HEK293T (cell line): ENCODE results near the gene BLVRA.
A peak's percentile ranks its signal among the peaks of the same experiment; 100 is the strongest.
"Not testable (repeated sequence)": the region's sequence is repeated elsewhere in the genome, so short reads cannot be mapped to it uniquely, and the experiment has no call there.

Experiments used
- CTCF ChIA-PET: fragments of 350-600 bp; formaldehyde crosslinking; extraction: SDS; loops from one replicate; lab custom pipeline; 2021; ENCODE audit warnings: antibody characterized with exemption, inconsistent platforms; lab: Yijun Ruan, JAX
- POLR2A ChIA-PET: fragments of 350-600 bp; formaldehyde crosslinking; extraction: SDS; loops from one replicate; lab custom pipeline; 2020; ENCODE audit warnings: antibody characterized with exemption, inconsistent platforms; lab: Yijun Ruan, JAX
- DNase-seq: peaks from one replicate; pipeline ENCODE4 v3.0.0; 2012; ENCODE audit warnings: mixed read lengths; ENCODE audit errors: extremely low spot score
- ARNT ChIP-seq: fragments of 450-650 bp; IDR thresholded peaks from 2 replicates; pipeline ENCODE4 v1.6.1; 2017; ENCODE audit warnings: mild to moderate bottlenecking
- BHLHE40 ChIP-seq: fragments of 450-650 bp; IDR thresholded peaks from 2 replicates; pipeline ENCODE4 v1.6.1; 2016; ENCODE audit warnings: mild to moderate bottlenecking, moderate library complexity, borderline replicate concordance
- CTBP1 ChIP-seq: fragments of 450-650 bp; IDR thresholded peaks from 2 replicates; pipeline ENCODE4 v1.6.1; 2016; ENCODE audit warnings: borderline replicate concordance
- ELF4 ChIP-seq: fragments of 450-650 bp; IDR thresholded peaks from 2 replicates; pipeline ENCODE4 v1.6.1; 2017; ENCODE audit warnings: antibody characterized with exemption
- FOXA1 ChIP-seq: fragments of 450-650 bp; IDR thresholded peaks from 2 replicates; pipeline ENCODE4 v1.6.1; 2016; ENCODE audit warnings: mild to moderate bottlenecking
- FOXK2 ChIP-seq: fragments of 450-650 bp; IDR thresholded peaks from 2 replicates; pipeline ENCODE4 v1.6.1; 2016; ENCODE audit warnings: mild to moderate bottlenecking
- FOXM1 ChIP-seq: fragments of 450-650 bp; IDR thresholded peaks from 2 replicates; pipeline ENCODE4 v1.6.1; 2017; ENCODE audit warnings: mild to moderate bottlenecking, borderline replicate concordance
- HDGF ChIP-seq: fragments of 450-650 bp; IDR thresholded peaks from 2 replicates; pipeline ENCODE4 v1.6.1; 2017; ENCODE audit warnings: antibody characterized with exemption, borderline replicate concordance
- L3MBTL2 ChIP-seq: fragments of 450-650 bp; conservative IDR thresholded peaks from 2 replicates; pipeline ENCODE4 v1.6.1; 2016; ENCODE audit warnings: mild to moderate bottlenecking
- LEF1 ChIP-seq: fragments of 450-650 bp; IDR thresholded peaks from 2 replicates; pipeline ENCODE4 v1.6.1; 2017; ENCODE audit warnings: mild to moderate bottlenecking, borderline replicate concordance
- NFRKB ChIP-seq: fragments of 450-650 bp; IDR thresholded peaks from 2 replicates; pipeline ENCODE4 v1.6.1; 2016; ENCODE audit warnings: mild to moderate bottlenecking, moderate library complexity
- PKNOX1 ChIP-seq: fragments of 450-650 bp; IDR thresholded peaks from 2 replicates; pipeline ENCODE4 v1.6.1; 2016
- SP1 ChIP-seq: fragments of 450-650 bp; IDR thresholded peaks from 2 replicates; pipeline ENCODE4 v1.6.1; 2017
- SUZ12 ChIP-seq: fragments of 450-650 bp; IDR thresholded peaks from 2 replicates; pipeline ENCODE4 v1.6.1; 2016; ENCODE audit warnings: mild to moderate bottlenecking
- TARDBP ChIP-seq: fragments of 450-650 bp; IDR thresholded peaks from 2 replicates; pipeline ENCODE4 v1.6.1; 2016
- ZNF384 ChIP-seq: fragments of 450-650 bp; IDR thresholded peaks from 2 replicates; pipeline ENCODE4 v1.6.1; 2016

Gene BLVRA

GRCh38 chr7:43823425-43823824 lies 64.9 kb downstream of the BLVRA start:
- ChIA-PET POLR2A (interaction anchor here (0.9 kb wide), 1 partner anchor 15 kb away, joined by 3 read pairs; no protein-coding TSS in a partner anchor), CTCF (interaction anchor here (1.4 kb wide), 1 partner anchor 241 kb away, joined by 4 read pairs; the partner anchor contains the start of gene STK17A)
- not testable (repeated sequence) for DNase-seq
- peak; percentile 87 for TF ChIP-seq PKNOX1

- TF ChIP-seq HDGF = no peak
- no peak for TF ChIP-seq TARDBP
- TF ChIP-seq FOXM1 = no peak
- TF ChIP-seq LEF1 = no peak
- TF ChIP-seq SP1 = no peak
- TF ChIP-seq PKNOX1 = no peak
- TF ChIP-seq BHLHE40 = no peak
- TF ChIP-seq ARNT = no peak
- no peak for TF ChIP-seq ZNF384
- TF ChIP-seq CTBP1 = no peak
- no peak for TF ChIP-seq FOXK2
- no peak for TF ChIP-seq L3MBTL2
- no peak for TF ChIP-seq SUZ12
- TF ChIP-seq NFRKB = no peak
- TF ChIP-seq FOXA1 = no peak
- TF ChIP-seq ELF4 = no peak
- peak; percentile 30 for DNase-seq
- POLR2A ChIA-PET = interaction anchor here (0.9 kb wide), 1 partner anchor 14 kb away, joined by 3 read pairs; no protein-coding TSS in a partner anchor
- CTCF ChIA-PET = interaction anchor here (0.7 to 1.4 kb wide), 3 partner anchors 13 to 241 kb away, joined by 4 read pairs; partner anchors contain the start of gene STK17A
Measured at GRCh38 chr7:43823941-43824340, 65.5 kb downstream of the BLVRA start.

- ChIA-PET POLR2A (interaction anchor here (1.9 kb wide), 1 partner anchor 95 kb away, joined by 6 read pairs; the partner anchor contains the start of gene COA1), CTCF (interaction anchor here (0.7 to 1.4 kb wide), 3 partner anchors 14 to 242 kb away, joined by 4 read pairs; partner anchors contain the start of gene STK17A)
- DNase-seq = not testable (repeated sequence)
Measured at GRCh38 chr7:43824513-43824912, 66.0 kb downstream of the BLVRA start.

GRCh38 chr7:43824963-43825362 lies 66.5 kb downstream of the BLVRA start:
- DNase-seq = no peak
- POLR2A ChIA-PET = interaction anchor here (0.9 to 1.9 kb wide), 2 partner anchors 95 to 242 kb away, joined by 3 to 6 read pairs; partner anchors contain the start of genes COA1 and STK17A
- CTCF ChIA-PET = interaction anchor here (1.5 kb wide), 1 partner anchor 13 kb away, joined by 8 read pairs; no protein-coding TSS in a partner anchor
- no peak for TF ChIP-seq TARDBP
- TF ChIP-seq SUZ12 = no peak
- no peak for TF ChIP-seq FOXM1
- no peak for TF ChIP-seq HDGF
- no peak for TF ChIP-seq ZNF384
- TF ChIP-seq LEF1 = no peak
- TF ChIP-seq ARNT = no peak
- TF ChIP-seq L3MBTL2 = no peak
- no peak for TF ChIP-seq BHLHE40
- TF ChIP-seq FOXA1 = no peak
- TF ChIP-seq FOXK2 = no peak
- TF ChIP-seq CTBP1 = no peak
- no peak for TF ChIP-seq NFRKB
- no peak for TF ChIP-seq ELF4
- TF ChIP-seq PKNOX1 = no peak
- TF ChIP-seq SP1 = no peak

- CTCF ChIA-PET = interaction anchor here (1.5 kb wide), 1 partner anchor 12 kb away, joined by 8 read pairs; no protein-coding TSS in a partner anchor
- no peak for TF ChIP-seq ELF4
- no peak for TF ChIP-seq NFRKB
- TF ChIP-seq FOXK2 = no peak
- no peak for TF ChIP-seq SUZ12
- no peak for TF ChIP-seq TARDBP
- no peak for TF ChIP-seq SP1
- peak; percentile 50; the same call in 1 of the 2 replicates for TF ChIP-seq CTBP1
- no peak for TF ChIP-seq LEF1
- TF ChIP-seq FOXM1 = no peak
- TF ChIP-seq ARNT = no peak
- TF ChIP-seq PKNOX1 = peak; percentile 94
- TF ChIP-seq ZNF384 = no peak
- DNase-seq = peak; percentile 20
- POLR2A ChIA-PET = interaction anchor here (0.9 to 1.9 kb wide), 4 partner anchors 12 to 243 kb away, joined by 3 to 6 read pairs (median 4); partner anchors contain the start of genes COA1, MRPS24 and STK17A
Measured at GRCh38 chr7:43825391-43825808, 66.9 kb downstream of the BLVRA start.

GRCh38 chr7:43830917-43831316 lies 72.4 kb downstream of the BLVRA start:
- CTCF ChIA-PET, DNase-seq, POLR2A ChIA-PET: not testable (repeated sequence)
